MCF 10A (cell line): Measurements from ENCODE around the gene CIRBP. TPM values are rescaled to one million over a fixed set of nuclear protein-coding genes. Genes with fewer than 3 reads are reported as not detected.

ENCODE experiments used
- BruUV-seq: library from RNA; stranded (reverse); fragments of 400-500 nt; replicated peaks from 2 replicates; lab custom pipeline; 2021; lab: Mats Ljungman, UMichigan
- CTCF ChIA-PET: fragments of 300-600 bp; sonication (Branson Sonifier 250); formaldehyde crosslinking; extraction: SDS; loops from one replicate; lab custom pipeline; 2021; ENCODE audit warnings: antibody characterized with exemption, inconsistent platforms; lab: Yijun Ruan, JAX
- POLR2A ChIA-PET: fragments of 300-600, 350-650 bp; sonication (Branson Sonifier 250); formaldehyde crosslinking; extraction: SDS; loops from one replicate; lab custom pipeline; 2020; ENCODE audit warnings: antibody characterized with exemption, inconsistent platforms; lab: Yijun Ruan, JAX
- DNase-seq: peaks from one replicate; pipeline ENCODE4 v3.0.0-alpha.2; 2018; ENCODE audit not compliant: unreplicated experiment
- H3K27ac Mint-ChIP-seq: one replicate; pipeline ENCODE4 v1.8.0; 2022; ENCODE audit warnings: mild to moderate bottlenecking, low read depth, mixed read lengths; ENCODE audit not compliant: unreplicated experiment
- H3K27me3 Mint-ChIP-seq: one replicate; pipeline ENCODE4 v1.8.0; 2022; ENCODE audit warnings: mixed read lengths; ENCODE audit not compliant: insufficient read depth, unreplicated experiment
- H3K36me3 Mint-ChIP-seq: one replicate; pipeline ENCODE4 v1.8.0; 2022; ENCODE audit warnings: mild to moderate bottlenecking, moderate library complexity, mixed read lengths; ENCODE audit not compliant: insufficient read depth, unreplicated experiment
- H3K4me1 Mint-ChIP-seq: one replicate; pipeline ENCODE4 v1.8.0; 2022; ENCODE audit warnings: mixed read lengths; ENCODE audit not compliant: insufficient read depth, unreplicated experiment
- H3K4me3 Mint-ChIP-seq: one replicate; pipeline ENCODE4 v1.8.0; 2022; ENCODE audit warnings: mild to moderate bottlenecking, moderate library complexity, mixed read lengths; ENCODE audit not compliant: unreplicated experiment
- H3K9me3 Mint-ChIP-seq: one replicate; pipeline ENCODE4 v1.8.0; 2022; ENCODE audit warnings: mixed read lengths; ENCODE audit not compliant: unreplicated experiment
- CTCF ChIP-seq: fragments of 200-600 bp; IDR thresholded peaks from one replicate; pipeline ENCODE4 v1.8.0; 2022; ENCODE audit warnings: antibody characterized with exemption, mild to moderate bottlenecking; ENCODE audit not compliant: unreplicated experiment
- intact Hi-C: fragments of 100-400 bp; cut with micrococcal nuclease; formaldehyde crosslinking; loops from 2 replicates; pipeline ENCODE4 v1.14.1; 2022
- total RNA-seq: library from RNA; stranded (reverse); gene quantifications from 2 replicates; pipeline ENCODE4 v1.2.3, GENCODE V29; 2022

CIRBP gene
- total RNA-seq, 1 experiment from 2014 or later, result 362 TPM

- no peak for DNase-seq
- peak overlapping the region; percentile 71 for H3K4me3 Mint-ChIP-seq
- ChIA-PET POLR2A (interaction anchor here (1.1 to 3.5 kb wide), 5 partner anchors 10 to 161 kb away, joined by 3 to 58 read pairs (median 11); partner anchors contain the start of gene ATP5F1D), CTCF (interaction anchor here (1.1 to 4.4 kb wide), 2 partner anchors 18 to 205 kb away, joined by 3 to 25 read pairs; no protein-coding TSS in a partner anchor)
- H3K27ac Mint-ChIP-seq, result no peak overlapping the region
- no peaks in the 10 kb centered on the region for H3K27me3 Mint-ChIP-seq
- TF ChIP-seq CTCF, result no peak
- intact Hi-C loops, result no loop called here
- H3K36me3 Mint-ChIP-seq, result peaks cover 30% of the 10 kb centered on the region
- BruUV-seq, result no TSS peak
- peaks cover 32% of the 10 kb centered on the region for H3K4me1 Mint-ChIP-seq
- no peaks in the 10 kb centered on the region for H3K9me3 Mint-ChIP-seq
Measured at GRCh38 chr19:1262623-1263123, 6.5 kb upstream of the CIRBP start.

DNA sequence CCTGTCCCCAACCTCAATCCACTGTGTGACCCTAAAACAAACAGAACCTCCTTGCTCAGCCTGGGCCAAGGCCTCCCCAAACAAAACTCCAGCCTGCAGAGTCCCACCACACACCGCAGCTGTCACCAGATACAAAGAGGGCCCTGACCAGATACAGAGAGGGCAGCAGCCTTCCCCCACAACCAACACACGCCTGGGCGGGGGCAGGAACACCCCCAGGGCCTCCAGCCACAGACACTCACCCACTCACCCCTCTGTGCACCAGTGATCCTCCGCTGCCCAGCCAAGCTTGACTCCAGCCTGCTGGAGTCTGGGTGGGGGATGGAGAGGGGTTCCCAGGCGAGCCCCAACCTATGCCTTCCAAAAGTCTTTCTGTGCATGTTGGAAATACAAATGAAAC lies 5.9 kb upstream of the CIRBP start:
- ChIA-PET POLR2A (interaction anchor here (1.2 to 3.5 kb wide), 3 partner anchors 10 to 21 kb away, joined by 11 to 58 read pairs (median 27); partner anchors contain the start of gene ATP5F1D), CTCF (interaction anchor here (0.6 to 4.4 kb wide), 2 partner anchors 19 to 92 kb away, joined by 3 to 25 read pairs; no protein-coding TSS in a partner anchor)
- DNase-seq, result no peak
- Mint-ChIP-seq H3K27me3 (no peaks in the 10 kb centered on the region), H3K27ac (no peak overlapping the region), H3K4me1 (peaks cover 32% of the 10 kb centered on the region), H3K9me3 (no peaks in the 10 kb centered on the region), H3K4me3 (peak overlapping the region; percentile 71), H3K36me3 (peaks cover 25% of the 10 kb centered on the region)
- BruUV-seq, result no TSS peak
- intact Hi-C loops, result no loop called here
- no peak for TF ChIP-seq CTCF

GRCh38 chr19:1264801-1265614 lies 4.1 kb upstream of the CIRBP start:
- Mint-ChIP-seq H3K27ac (peak overlapping the region; percentile 50), H3K4me1 (peaks cover 39% of the 10 kb centered on the region), H3K4me3 (peak overlapping the region; percentile 70), H3K9me3 (no peaks in the 10 kb centered on the region), H3K27me3 (no peaks in the 10 kb centered on the region), H3K36me3 (peaks cover 19% of the 10 kb centered on the region)
- DNase-seq, result peak; percentile 96
- no peak for TF ChIP-seq CTCF
- POLR2A ChIA-PET, result interaction anchor here (0.8 to 6.2 kb wide), 9 partner anchors 9 to 225 kb away, joined by 4 to 240 read pairs (median 18); partner anchors contain the start of genes ABCA7, ATP5F1D, FAM174C and MIDN
- intact Hi-C loops, result no loop called here
- CTCF ChIA-PET, result interaction anchor here (0.5 to 4.9 kb wide), 6 partner anchors 12 to 220 kb away, joined by 3 to 144 read pairs (median 11); no protein-coding TSS in a partner anchor
- no TSS peak for BruUV-seq
